ENCODE measurements around the gene JARID2. TPM values are rescaled to one million over a fixed set of nuclear protein-coding genes. Genes with fewer than 3 reads are reported as not detected.

The JARID2 gene
- total and polyA plus RNA-seq, 2 of the 8 experiments (the other 6 are each of a cell fraction or from before 2014, with no cell fraction given) = 60.1 to 239 TPM

DNA sequence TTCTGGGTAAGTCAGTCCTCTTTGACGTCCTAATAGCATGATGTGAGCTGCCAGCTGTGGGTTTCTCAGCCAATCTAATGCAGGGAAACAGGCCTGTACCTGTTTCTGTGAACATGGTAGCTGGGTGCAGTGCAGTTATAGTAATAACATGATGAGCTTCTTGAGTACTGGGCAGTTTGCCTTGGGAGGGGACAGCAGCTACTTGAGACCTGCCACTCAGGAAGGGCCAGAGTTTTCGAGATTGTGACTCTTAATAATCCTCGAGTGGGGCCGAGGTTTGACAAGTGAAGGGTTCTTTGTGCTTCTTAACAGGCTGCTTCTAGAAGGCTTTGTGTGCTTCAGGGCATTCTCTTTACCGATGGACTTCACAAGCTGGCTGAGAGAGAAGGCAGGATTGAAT, 180.1 kb downstream of the JARID2 start (continued):
- no peak for TF ChIP-seq USF2 (IDR thresholded peaks at IDR 0.05; ENCODE audit: low read length)
